ENCODE results near the gene TSPAN2. TPM values are rescaled to one million over a fixed set of nuclear protein-coding genes. Genes with fewer than 3 reads are reported as not detected.

Gene TSPAN2
- polyA plus RNA-seq, 1 donor from 2014 or later: 34.4 TPM

DNA sequence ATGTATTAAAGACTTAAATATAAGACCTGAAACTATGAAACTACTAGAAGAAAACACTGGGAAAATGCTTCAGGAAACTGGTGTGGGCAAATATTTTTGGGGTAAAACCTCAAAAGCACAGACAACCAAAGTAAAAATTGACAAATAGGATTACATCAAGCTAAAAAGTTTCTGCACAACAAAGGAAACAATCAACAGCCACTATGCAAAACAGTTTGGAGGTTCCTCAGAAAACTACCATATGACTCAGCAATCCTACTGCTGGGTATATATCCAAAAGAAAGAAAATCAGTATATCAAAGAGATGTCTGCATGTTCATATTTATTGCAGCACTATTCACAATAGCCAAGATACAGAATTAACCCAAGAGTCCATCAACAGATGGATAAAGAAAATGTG lies 42.6 kb downstream of the TSPAN2 start:
- no peaks in the 10 kb centered on the region for H3K27me3 ChIP-seq (ENCODE audit: insufficient read depth, low read depth, low read length)

DNA sequence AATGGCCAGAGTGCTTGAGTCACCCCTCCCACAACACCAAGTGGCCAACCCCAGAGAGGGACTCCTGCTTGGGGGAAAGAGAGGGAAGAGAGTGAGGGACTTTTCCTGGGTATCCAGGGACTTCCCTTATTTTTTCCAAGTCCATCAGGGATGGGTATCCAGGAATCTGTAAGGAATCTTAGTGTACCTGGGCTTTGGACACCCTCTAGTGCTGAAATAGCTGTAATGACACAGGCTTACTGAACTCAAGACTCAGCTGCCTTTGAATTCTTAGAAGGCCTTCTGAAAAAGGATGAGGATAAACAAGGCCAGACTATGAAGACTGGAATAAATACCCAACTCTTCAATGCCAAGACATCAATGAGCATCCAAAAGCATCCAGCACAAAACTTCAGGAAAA lies 47.6 kb downstream of the TSPAN2 start:
- no peaks in the 10 kb centered on the region for H4K20me1 ChIP-seq (ENCODE audit: insufficient read depth)
- no peaks in the 10 kb centered on the region for H3F3A ChIP-seq (ENCODE audit: insufficient read depth, low read length, poor library complexity, severe bottlenecking)
- H3K36me3 ChIP-seq (ENCODE audit: insufficient read depth, low read length): no peaks in the 10 kb centered on the region
- no peak overlapping the region for H2AFZ ChIP-seq (ENCODE audit: low read depth, low read length)
- no peak overlapping the region for H3K4me2 ChIP-seq (ENCODE audit: low read length)
- no peaks in the 10 kb centered on the region for H3K27me3 ChIP-seq (ENCODE audit: insufficient read depth, low read depth, low read length)
- no peak overlapping the region for H3K27ac ChIP-seq (ENCODE audit: low read length)
- TF ChIP-seq EZH2 (IDR thresholded peaks at IDR 0.05; ENCODE audit: borderline replicate concordance, insufficient read depth, low read length, poor library complexity, severe bottlenecking): no peak
- no peak for TF ChIP-seq SMC3 (conservative IDR thresholded peaks at IDR 0.05; ENCODE audit: poor library complexity)
- no peak for TF ChIP-seq RAD21 (conservative IDR thresholded peaks at IDR 0.05)
- TF ChIP-seq, protein P1, sequence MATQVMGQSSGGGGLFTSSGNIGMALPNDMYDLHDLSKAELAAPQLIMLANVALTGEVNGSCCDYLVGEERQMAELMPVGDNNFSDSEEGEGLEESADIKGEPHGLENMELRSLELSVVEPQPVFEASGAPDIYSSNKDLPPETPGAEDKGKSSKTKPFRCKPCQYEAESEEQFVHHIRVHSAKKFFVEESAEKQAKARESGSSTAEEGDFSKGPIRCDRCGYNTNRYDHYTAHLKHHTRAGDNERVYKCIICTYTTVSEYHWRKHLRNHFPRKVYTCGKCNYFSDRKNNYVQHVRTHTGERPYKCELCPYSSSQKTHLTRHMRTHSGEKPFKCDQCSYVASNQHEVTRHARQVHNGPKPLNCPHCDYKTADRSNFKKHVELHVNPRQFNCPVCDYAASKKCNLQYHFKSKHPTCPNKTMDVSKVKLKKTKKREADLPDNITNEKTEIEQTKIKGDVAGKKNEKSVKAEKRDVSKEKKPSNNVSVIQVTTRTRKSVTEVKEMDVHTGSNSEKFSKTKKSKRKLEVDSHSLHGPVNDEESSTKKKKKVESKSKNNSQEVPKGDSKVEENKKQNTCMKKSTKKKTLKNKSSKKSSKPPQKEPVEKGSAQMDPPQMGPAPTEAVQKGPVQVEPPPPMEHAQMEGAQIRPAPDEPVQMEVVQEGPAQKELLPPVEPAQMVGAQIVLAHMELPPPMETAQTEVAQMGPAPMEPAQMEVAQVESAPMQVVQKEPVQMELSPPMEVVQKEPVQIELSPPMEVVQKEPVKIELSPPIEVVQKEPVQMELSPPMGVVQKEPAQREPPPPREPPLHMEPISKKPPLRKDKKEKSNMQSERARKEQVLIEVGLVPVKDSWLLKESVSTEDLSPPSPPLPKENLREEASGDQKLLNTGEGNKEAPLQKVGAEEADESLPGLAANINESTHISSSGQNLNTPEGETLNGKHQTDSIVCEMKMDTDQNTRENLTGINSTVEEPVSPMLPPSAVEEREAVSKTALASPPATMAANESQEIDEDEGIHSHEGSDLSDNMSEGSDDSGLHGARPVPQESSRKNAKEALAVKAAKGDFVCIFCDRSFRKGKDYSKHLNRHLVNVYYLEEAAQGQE (IDR thresholded peaks at IDR 0.05; ENCODE audit: borderline replicate concordance): no peak
- no peaks in the 10 kb centered on the region for H3K79me2 ChIP-seq (replicated peaks; ENCODE audit: insufficient read depth, low read length)
- H3K4me3 ChIP-seq (ENCODE audit: low read length): no peak overlapping the region
- no peaks in the 10 kb centered on the region for H3K9me3 ChIP-seq (ENCODE audit: low read length)
- H3K9me2 ChIP-seq (ENCODE audit: insufficient read depth, low read length): no peaks in the 10 kb centered on the region
- no peak overlapping the region for H3K9ac ChIP-seq (ENCODE audit: low read length)

More for the DNA sequence above, 42.6 kb downstream of the TSPAN2 start:
- Histone ChIP-seq H2AFZ (ENCODE audit: low read depth, low read length) (no peak overlapping the region), H3K4me2 (ENCODE audit: low read length) (no peak overlapping the region), H3F3A (ENCODE audit: insufficient read depth, low read length, poor library complexity, severe bottlenecking) (no peaks in the 10 kb centered on the region), H3K79me2 (replicated peaks; ENCODE audit: insufficient read depth, low read length) (no peaks in the 10 kb centered on the region), H3K9me3 (ENCODE audit: low read length) (no peaks in the 10 kb centered on the region), H3K9me2 (ENCODE audit: insufficient read depth, low read length) (no peaks in the 10 kb centered on the region), H3K36me3 (ENCODE audit: insufficient read depth, low read length) (peaks cover 3% of the 10 kb centered on the region), H4K20me1 (ENCODE audit: insufficient read depth) (no peaks in the 10 kb centered on the region), H3K9ac (ENCODE audit: low read length) (no peak overlapping the region), H3K27ac (ENCODE audit: low read length) (no peak overlapping the region), H3K4me3 (ENCODE audit: low read length) (no peak overlapping the region)
- TF ChIP-seq MXI1 (conservative IDR thresholded peaks at IDR 0.05; ENCODE audit: poor library complexity, severe bottlenecking) (no peak), SMC3 (conservative IDR thresholded peaks at IDR 0.05; ENCODE audit: poor library complexity) (no peak), EP300 (conservative IDR thresholded peaks at IDR 0.05; ENCODE audit: poor library complexity, severe bottlenecking) (no peak)
- TF ChIP-seq, protein P2, sequence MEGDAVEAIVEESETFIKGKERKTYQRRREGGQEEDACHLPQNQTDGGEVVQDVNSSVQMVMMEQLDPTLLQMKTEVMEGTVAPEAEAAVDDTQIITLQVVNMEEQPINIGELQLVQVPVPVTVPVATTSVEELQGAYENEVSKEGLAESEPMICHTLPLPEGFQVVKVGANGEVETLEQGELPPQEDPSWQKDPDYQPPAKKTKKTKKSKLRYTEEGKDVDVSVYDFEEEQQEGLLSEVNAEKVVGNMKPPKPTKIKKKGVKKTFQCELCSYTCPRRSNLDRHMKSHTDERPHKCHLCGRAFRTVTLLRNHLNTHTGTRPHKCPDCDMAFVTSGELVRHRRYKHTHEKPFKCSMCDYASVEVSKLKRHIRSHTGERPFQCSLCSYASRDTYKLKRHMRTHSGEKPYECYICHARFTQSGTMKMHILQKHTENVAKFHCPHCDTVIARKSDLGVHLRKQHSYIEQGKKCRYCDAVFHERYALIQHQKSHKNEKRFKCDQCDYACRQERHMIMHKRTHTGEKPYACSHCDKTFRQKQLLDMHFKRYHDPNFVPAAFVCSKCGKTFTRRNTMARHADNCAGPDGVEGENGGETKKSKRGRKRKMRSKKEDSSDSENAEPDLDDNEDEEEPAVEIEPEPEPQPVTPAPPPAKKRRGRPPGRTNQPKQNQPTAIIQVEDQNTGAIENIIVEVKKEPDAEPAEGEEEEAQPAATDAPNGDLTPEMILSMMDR (IDR thresholded peaks at IDR 0.05; ENCODE audit: poor library complexity, severe bottlenecking): no peak

DNA sequence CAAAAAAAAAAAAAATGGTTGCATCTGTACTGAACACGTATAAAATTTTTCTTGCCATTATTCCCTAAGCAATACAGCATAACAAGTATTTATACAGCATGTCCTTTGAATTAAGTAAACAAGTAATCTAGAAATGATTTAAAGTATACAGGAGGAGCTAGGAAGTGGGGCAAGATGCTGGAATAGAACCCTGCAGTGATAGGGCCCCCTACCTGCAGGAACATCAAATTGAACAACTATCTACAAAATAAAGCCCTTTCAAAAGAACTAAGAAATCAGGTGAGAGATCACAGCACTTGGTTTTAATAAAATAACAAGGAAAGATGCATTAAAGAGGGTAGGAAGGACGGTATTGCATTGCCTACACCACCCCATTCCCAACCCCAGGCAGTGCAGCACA lies 48.8 kb downstream of the TSPAN2 start:
- H3K27ac ChIP-seq (ENCODE audit: low read length): no peak overlapping the region
- no peaks in the 10 kb centered on the region for H3K79me2 ChIP-seq (replicated peaks; ENCODE audit: insufficient read depth, low read length)
- H3K9me3 ChIP-seq (ENCODE audit: low read length): no peaks in the 10 kb centered on the region
- no peak overlapping the region for H3K4me3 ChIP-seq (ENCODE audit: low read length)
- H3K9me2 ChIP-seq (ENCODE audit: insufficient read depth, low read length): no peaks in the 10 kb centered on the region
- H3K9ac ChIP-seq (ENCODE audit: low read length): no peak overlapping the region
- H3F3A ChIP-seq (ENCODE audit: insufficient read depth, low read length, poor library complexity, severe bottlenecking): no peaks in the 10 kb centered on the region
- H4K20me1 ChIP-seq (ENCODE audit: insufficient read depth): no peaks in the 10 kb centered on the region
- no peak overlapping the region for H3K4me2 ChIP-seq (ENCODE audit: low read length)
- H3K36me3 ChIP-seq (ENCODE audit: insufficient read depth, low read length): no peaks in the 10 kb centered on the region
- H3K27me3 ChIP-seq (ENCODE audit: insufficient read depth, low read depth, low read length): no peaks in the 10 kb centered on the region
- H2AFZ ChIP-seq (ENCODE audit: low read depth, low read length): no peak overlapping the region
- TF ChIP-seq MXI1 (conservative IDR thresholded peaks at IDR 0.05; ENCODE audit: poor library complexity, severe bottlenecking): no peak
- TF ChIP-seq, protein P2 (IDR thresholded peaks at IDR 0.05; ENCODE audit: poor library complexity, severe bottlenecking): no peak

All from neural cell (in vitro differentiated cells).